Fibroblast of the aortic adventitia (primary cell): Measurements from ENCODE around the gene PPIC. TPM values are rescaled to one million over a fixed set of nuclear protein-coding genes. Genes with fewer than 3 reads are reported as not detected.
"Not testable (repeated sequence)": the region's sequence is repeated elsewhere in the genome, so short reads cannot be mapped to it uniquely, and the experiment has no call there.

ENCODE experiments used
- DNase-seq: peaks from one replicate; pipeline ENCODE4 v3.0.0-alpha.2; 2010; ENCODE audit warnings: low read depth
- H3K4me3 ChIP-seq: 2 replicates; pipeline ENCODE4 v1.5.1; 2011; ENCODE audit warnings: low read depth, mild to moderate bottlenecking, control low read depth, low read length, moderate library complexity
- CTCF ChIP-seq: IDR thresholded peaks from 2 replicates; pipeline ENCODE4 v1.5.1; 2011; ENCODE audit warnings: mild to moderate bottlenecking, low read length, control low read depth, inconsistent platforms; ENCODE audit not compliant: insufficient read depth
- small RNA-seq: library from RNA; depleted of rRNA; stranded (forward); fragments of <200 nt; gene quantifications from one replicate; pipeline ENCODE3, GENCODE V24; 2012
- total RNA-seq: library from RNA; depleted of rRNA; stranded (reverse); fragments of >200 nt; gene quantifications from 2 replicates; pipeline ENCODE4 v1.2.3, GENCODE V29; 2012; ENCODE audit warnings: low replicate concordance

Gene PPIC
- total RNA-seq, 1 donor, result 53.5 TPM

- no peak for TF ChIP-seq CTCF
- no peak overlapping the region for H3K4me3 ChIP-seq
- no peak for DNase-seq
These were observed 54.7 kb downstream of the PPIC start for GRCh38 chr5:122981846-122982245.

GRCh38 chr5:122978644-122979297 lies 57.8 kb downstream of the PPIC start:
- H3K4me3 ChIP-seq, result no peak overlapping the region
- DNase-seq, result no peak
- TF ChIP-seq CTCF, result no peak

GRCh38 chr5:122978068-122978467 lies 58.5 kb downstream of the PPIC start:
- DNase-seq, result no peak
- TF ChIP-seq CTCF, result no peak

GRCh38 chr5:122977319-122977718 lies 59.2 kb downstream of the PPIC start:
- TF ChIP-seq CTCF, result no peak
- DNase-seq, result no peak
- H3K4me3 ChIP-seq, result no peak overlapping the region

More at GRCh38 chr5:122978068-122978467, 58.5 kb downstream of the PPIC start:
- no peak overlapping the region for H3K4me3 ChIP-seq

- not testable (repeated sequence) for H3K4me3 ChIP-seq
These were observed 62.3 kb downstream of the PPIC start for GRCh38 chr5:122974251-122974650.

GRCh38 chr5:122973759-122974158 lies 62.8 kb downstream of the PPIC start:
- not testable (repeated sequence) for H3K4me3 ChIP-seq, DNase-seq

More at GRCh38 chr5:122974251-122974650, 62.3 kb downstream of the PPIC start:
- not testable (repeated sequence) for DNase-seq

Small RNA genes lying within 50 kb of the gene (small RNA-seq; reads per million reads assigned to genes)
- gene RN7SL689P (not detected), gene RN7SL711P (not detected)

Other genes with a start within 250 kb of the PPIC start
- 16.8 and 26.5 TPM in 2 replicates for gene SNX24, start 191.1 kb downstream of the PPIC start, total RNA-seq
- gene PRDM6, start 52.5 kb upstream of the PPIC start, total RNA-seq, result 1.4 and 7.8 TPM in 2 replicates